ENCODE results near the gene ENPP3.

ENPP3 gene

GRCh38 chr6:131765081-131765803, 128.1 kb downstream of the ENPP3 start:
- DNase-seq (ENCODE audit: low read depth) = peak; percentile 71

GRCh38 chr6:131765804-131766135, 128.7 kb downstream of the ENPP3 start:
- DNase-seq (ENCODE audit: low read depth) = no peak

- no peak for DNase-seq (ENCODE audit: low read depth)
Measured at GRCh38 chr6:131766631-131767030, 129.5 kb downstream of the ENPP3 start.

- no peak for DNase-seq (ENCODE audit: low read depth)
Measured at GRCh38 chr6:131768964-131769363, 131.9 kb downstream of the ENPP3 start.

GRCh38 chr6:131769385-131770141, 132.5 kb downstream of the ENPP3 start:
- no peak for DNase-seq (ENCODE audit: low read depth)

GRCh38 chr6:131770776-131771175, 133.7 kb downstream of the ENPP3 start:
- DNase-seq (ENCODE audit: low read depth) = no peak

GRCh38 chr6:131773284-131773950, 136.3 kb downstream of the ENPP3 start:
- DNase-seq (ENCODE audit: low read depth) = no peak

GRCh38 chr6:131775886-131776285, 138.8 kb downstream of the ENPP3 start:
- no peak for DNase-seq (ENCODE audit: low read depth)

- DNase-seq (ENCODE audit: low read depth) = no peak
Measured at GRCh38 chr6:131776985-131777384, 139.9 kb downstream of the ENPP3 start.

GRCh38 chr6:131778169-131778568, 141.1 kb downstream of the ENPP3 start:
- no peak for DNase-seq (ENCODE audit: low read depth)

- no peak for DNase-seq (ENCODE audit: low read depth)
Measured at GRCh38 chr6:131779304-131779703, 142.2 kb downstream of the ENPP3 start.

GRCh38 chr6:131780600-131780999, 143.5 kb downstream of the ENPP3 start:
- no peak for DNase-seq (ENCODE audit: low read depth)

- no peak for DNase-seq (ENCODE audit: low read depth)
Measured at GRCh38 chr6:131781687-131782086, 144.6 kb downstream of the ENPP3 start.

GRCh38 chr6:131782764-131783163, 145.7 kb downstream of the ENPP3 start:
- DNase-seq (ENCODE audit: low read depth) = peak; percentile 11

GRCh38 chr6:131784561-131784960, 147.5 kb downstream of the ENPP3 start:
- no peak for DNase-seq (ENCODE audit: low read depth)

- peak; percentile 37 for DNase-seq (ENCODE audit: low read depth)
Measured at GRCh38 chr6:131787079-131787478, 150.0 kb downstream of the ENPP3 start.

GRCh38 chr6:131787766-131788712, 150.9 kb downstream of the ENPP3 start:
- DNase-seq (ENCODE audit: low read depth) = peak; percentile 54

- no peak for DNase-seq (ENCODE audit: low read depth)
Measured at GRCh38 chr6:131789219-131789618, 152.1 kb downstream of the ENPP3 start.

- DNase-seq (ENCODE audit: low read depth) = no peak
Measured at GRCh38 chr6:131791476-131791875, 154.4 kb downstream of the ENPP3 start.

- peak; percentile 3 for DNase-seq (ENCODE audit: low read depth)
Measured at GRCh38 chr6:131792091-131792496, 155.0 kb downstream of the ENPP3 start.

GRCh38 chr6:131795366-131795765, 158.3 kb downstream of the ENPP3 start:
- DNase-seq (ENCODE audit: low read depth) = no peak
